Stimulated activated naive B cell treated with anti-CD40 and anti-IgM and Interleukin-4, amounts not matched to agents 10 μg/mL and 1 μg/mL and 100 μg/mL, for 72 hours (primary cell): ENCODE results near the gene PTK6.
"Not testable (repeated sequence)": the region's sequence is repeated elsewhere in the genome, so short reads cannot be mapped to it uniquely, and the experiment has no call there.

Experiments
- ATAC-seq, 2 donors: fragments of 150-1000 bp; cut with Tn5 transposase; replicated peaks; 2 replicates each; pipeline ENCODE4 v1.10.0; 2021; ENCODE audit warnings: moderate library complexity in 1 of 2
- DNase-seq: peaks from one replicate; pipeline ENCODE4 v3.0.0; 2021
- H3K27ac Mint-ChIP-seq: one replicate; pipeline ENCODE4 v1.8.0; 2022; ENCODE audit warnings: mild to moderate bottlenecking, mixed read lengths
- H3K27me3 Mint-ChIP-seq, 2 donors: one replicate each; pipeline ENCODE4 v1.8.0; 2022; ENCODE audit warnings: mixed read lengths in 2 of 2
- H3K36me3 Mint-ChIP-seq, 2 donors: one replicate each; pipeline ENCODE4 v1.8.0; 2022; ENCODE audit warnings: mixed read lengths in 2 of 2, mild to moderate bottlenecking in 1 of 2
- H3K4me1 Mint-ChIP-seq, 2 donors: one replicate each; pipeline ENCODE4 v1.8.0; 2022; ENCODE audit warnings: mixed read lengths in 2 of 2, mild to moderate bottlenecking in 1 of 2
- H3K4me3 Mint-ChIP-seq, 2 donors: one replicate each; pipeline ENCODE4 v1.8.0; 2022; ENCODE audit warnings: mild to moderate bottlenecking in 2 of 2, mixed read lengths in 2 of 2, moderate library complexity in 1 of 2
- H3K9me3 Mint-ChIP-seq, 2 donors: one replicate each; pipeline ENCODE4 v1.8.0; 2022; ENCODE audit warnings: mixed read lengths in 2 of 2, mild to moderate bottlenecking in 1 of 2

The PTK6 gene

GRCh38 chr20:63481503-63481902, 55.7 kb downstream of the PTK6 start:
- DNase-seq (no peak), ATAC-seq (no peak)
- Mint-ChIP-seq H3K9me3 (peaks cover 0 to 4% of the 10 kb centered on the region in 2 donors), H3K27ac (no peak overlapping the region), H3K4me3 (no peak overlapping the region), H3K27me3 (peaks cover 58 to 73% of the 10 kb centered on the region in 2 donors), H3K36me3 (peaks cover 0 to 3% of the 10 kb centered on the region in 2 donors), H3K4me1 (peaks cover 0 to 3% of the 10 kb centered on the region in 2 donors)

GRCh38 chr20:63479695-63480419, 57.3 kb downstream of the PTK6 start:
- not testable (repeated sequence) for H3K27ac Mint-ChIP-seq, H3K4me3 Mint-ChIP-seq, DNase-seq, H3K36me3 Mint-ChIP-seq, H3K4me1 Mint-ChIP-seq, H3K9me3 Mint-ChIP-seq, ATAC-seq
- peaks cover 61 to 82% of the 10 kb centered on the region in 2 donors for H3K27me3 Mint-ChIP-seq

- Mint-ChIP-seq H3K4me1 (peaks cover 12 to 17% of the 10 kb centered on the region in 2 donors), H3K27me3 (peaks cover 72 to 88% of the 10 kb centered on the region in 2 donors), H3K36me3 (no peaks in the 10 kb centered on the region), H3K4me3 (no peak overlapping the region), H3K27ac (no peak overlapping the region), H3K9me3 (no peaks in the 10 kb centered on the region)
- ATAC-seq (no peak), DNase-seq (no peak)
Observed at GRCh38 chr20:63478346-63479302, 58.6 kb downstream of the PTK6 start.
